UCSD-AML1 (cell line): Measurements from ENCODE around the gene NCKAP5.

Experiments
- DNase-seq: peaks from one replicate; lab custom pipeline; 2025; ENCODE audit not compliant: unreplicated experiment; lab: John Stamatoyannopoulos, UW

Gene NCKAP5

GRCh38 chr2:133344849-133345248, 223.4 kb downstream of the NCKAP5 start:
- DNase-seq, result no peak

- no peak for DNase-seq
Measured at GRCh38 chr2:133343018-133343352, 225.3 kb downstream of the NCKAP5 start.

- no peak for DNase-seq
Measured at GRCh38 chr2:133342286-133343017, 225.8 kb downstream of the NCKAP5 start.

- no peak for DNase-seq
Measured at GRCh38 chr2:133341575-133341974, 226.7 kb downstream of the NCKAP5 start.

DNA sequence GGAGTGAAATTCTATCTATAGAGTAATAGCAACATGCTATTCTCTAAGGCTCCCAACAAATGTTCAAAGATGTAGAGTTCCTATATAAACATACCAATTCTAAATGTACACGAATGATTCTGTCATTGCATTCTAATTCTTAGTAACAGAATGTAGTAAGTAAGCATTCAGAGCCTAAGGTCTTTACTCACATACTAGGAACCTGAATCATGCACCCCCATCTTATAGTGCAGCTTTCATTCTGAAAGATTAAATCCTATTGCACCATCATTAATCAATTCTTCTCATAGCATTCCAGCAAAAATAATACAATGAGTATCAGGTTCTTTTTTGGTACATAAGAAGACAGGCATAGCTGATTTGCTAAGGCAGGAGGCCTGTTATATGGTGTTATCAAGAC, 230.0 kb downstream of the NCKAP5 start:
- DNase-seq, result no peak

DNA sequence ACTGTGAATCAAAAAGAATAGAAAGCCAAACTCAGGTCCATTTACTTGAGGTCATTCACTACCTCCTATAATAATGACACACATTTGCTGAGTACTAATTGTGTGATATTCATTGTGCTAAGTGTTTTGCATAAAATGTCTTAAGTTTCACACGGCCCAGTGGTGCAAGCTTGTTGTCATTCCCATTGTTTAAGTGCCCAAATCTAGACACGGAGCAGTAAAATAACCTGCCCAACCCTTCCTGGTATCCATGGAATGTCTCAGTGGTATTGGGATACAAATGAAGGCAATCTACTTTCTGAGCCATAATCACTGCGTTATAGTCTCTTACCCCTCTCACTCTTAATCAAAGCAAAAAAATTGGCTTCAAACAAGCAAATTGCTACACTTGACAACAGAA, 233.3 kb downstream of the NCKAP5 start:
- DNase-seq, result no peak

GRCh38 chr2:133333181-133333580, 235.1 kb downstream of the NCKAP5 start:
- DNase-seq, result no peak

GRCh38 chr2:133331436-133331835, 236.8 kb downstream of the NCKAP5 start:
- DNase-seq, result no peak

DNA sequence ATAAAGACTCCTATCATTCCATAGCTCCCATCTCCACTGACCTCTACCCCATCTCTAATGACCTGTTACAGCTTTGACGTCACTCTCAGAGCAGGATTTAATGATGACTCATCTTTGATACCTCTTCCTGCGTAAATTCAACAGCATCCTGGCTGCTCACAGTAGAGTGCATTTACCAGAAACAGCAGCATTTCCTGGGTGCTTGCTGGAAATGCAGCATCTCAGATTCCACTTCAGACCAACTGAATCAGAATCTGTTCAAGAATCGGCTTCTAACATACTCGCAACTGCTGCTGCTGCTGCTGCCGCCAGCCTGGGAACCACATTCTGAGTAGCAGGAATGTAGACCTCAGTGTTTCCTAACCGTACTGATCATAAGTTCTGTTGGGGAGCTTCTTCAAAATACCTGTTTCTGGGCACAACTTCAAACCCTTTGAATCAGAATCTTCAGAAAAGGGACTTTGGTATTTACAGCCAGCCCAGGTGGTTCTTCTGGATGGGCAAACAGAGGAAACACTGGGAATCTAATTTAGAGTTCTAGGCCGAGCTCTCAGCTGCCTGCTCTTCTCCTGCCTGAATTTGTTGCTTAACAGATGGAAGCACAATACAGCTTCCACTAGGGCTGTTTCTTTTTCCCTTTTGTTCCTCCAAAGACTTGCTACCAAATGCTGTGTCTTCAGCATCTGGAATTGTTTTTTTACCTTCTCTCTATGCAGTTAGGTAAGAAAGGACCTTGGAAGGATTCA, 241.4 kb downstream of the NCKAP5 start:
- DNase-seq, result no peak

- no peak for DNase-seq
Measured at GRCh38 chr2:133324150-133324561, 244.1 kb downstream of the NCKAP5 start.

DNA sequence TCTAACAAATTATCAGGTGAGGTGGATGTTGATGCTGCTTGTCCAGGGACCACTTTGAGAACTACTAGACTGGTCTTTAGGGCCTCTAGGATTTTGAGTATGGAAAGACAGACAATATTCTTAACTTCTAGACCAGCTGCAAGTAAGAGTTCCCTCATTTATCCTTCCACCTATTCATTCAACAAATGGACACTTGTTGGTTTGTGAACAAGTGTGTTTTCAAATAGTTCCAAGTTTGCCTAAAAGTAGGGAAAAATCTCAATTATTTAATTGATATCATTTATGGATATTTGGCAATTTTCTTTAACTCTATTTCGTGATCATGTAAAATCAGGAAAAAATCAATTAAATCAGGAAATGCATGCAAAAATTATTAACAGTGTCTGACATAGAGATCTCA, 245.4 kb downstream of the NCKAP5 start:
- no peak for DNase-seq

GRCh38 chr2:133317178-133317577, 251.1 kb downstream of the NCKAP5 start:
- no peak for DNase-seq

- no peak for DNase-seq
Measured at GRCh38 chr2:133316557-133316956, 251.7 kb downstream of the NCKAP5 start.

DNA sequence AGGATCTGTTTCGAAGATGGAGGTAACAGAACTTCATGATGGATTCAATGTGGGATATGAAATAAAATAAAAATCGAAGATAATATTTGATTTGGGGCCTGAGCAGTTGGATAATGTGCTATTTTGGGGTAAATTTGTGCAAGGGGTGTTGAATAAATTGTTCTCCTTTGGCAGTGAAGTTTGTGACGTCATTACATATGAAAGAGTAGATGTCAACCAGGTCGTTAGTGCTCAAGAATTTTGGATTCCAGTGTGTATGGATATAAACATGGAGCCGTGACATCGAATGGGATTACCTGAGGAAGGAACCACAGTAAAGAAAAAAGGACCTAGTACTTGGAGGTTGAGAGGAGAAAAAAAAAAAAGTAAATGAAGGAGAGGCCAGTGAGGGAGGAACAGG, 253.0 kb downstream of the NCKAP5 start:
- no peak for DNase-seq

GRCh38 chr2:133314795-133315194, 253.5 kb downstream of the NCKAP5 start:
- no peak for DNase-seq

- no peak for DNase-seq
Measured at GRCh38 chr2:133312038-133312729, 256.1 kb downstream of the NCKAP5 start.

DNA sequence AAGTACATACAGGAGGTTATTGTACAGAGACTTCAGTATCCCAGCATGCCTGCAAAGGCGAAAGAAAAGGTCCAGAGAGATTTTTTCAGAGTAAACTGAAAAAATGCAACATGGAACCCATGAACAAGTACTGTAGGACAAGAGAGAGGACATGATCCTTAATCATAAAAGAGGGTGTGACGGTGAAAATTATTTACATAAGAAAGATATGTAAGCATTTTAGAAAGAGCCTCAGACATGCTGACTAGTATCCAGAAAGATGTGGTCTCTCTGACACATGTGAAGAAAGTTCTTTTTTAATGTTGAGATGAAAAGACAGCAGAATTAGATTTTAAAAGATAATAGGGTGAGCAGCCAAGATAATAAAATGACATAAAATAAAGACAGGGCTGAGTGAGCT, 262.0 kb downstream of the NCKAP5 start:
- no peak for DNase-seq

GRCh38 chr2:133304344-133304743, 263.9 kb downstream of the NCKAP5 start:
- no peak for DNase-seq

- no peak for DNase-seq
Measured at GRCh38 chr2:133303150-133303549, 265.1 kb downstream of the NCKAP5 start.

DNA sequence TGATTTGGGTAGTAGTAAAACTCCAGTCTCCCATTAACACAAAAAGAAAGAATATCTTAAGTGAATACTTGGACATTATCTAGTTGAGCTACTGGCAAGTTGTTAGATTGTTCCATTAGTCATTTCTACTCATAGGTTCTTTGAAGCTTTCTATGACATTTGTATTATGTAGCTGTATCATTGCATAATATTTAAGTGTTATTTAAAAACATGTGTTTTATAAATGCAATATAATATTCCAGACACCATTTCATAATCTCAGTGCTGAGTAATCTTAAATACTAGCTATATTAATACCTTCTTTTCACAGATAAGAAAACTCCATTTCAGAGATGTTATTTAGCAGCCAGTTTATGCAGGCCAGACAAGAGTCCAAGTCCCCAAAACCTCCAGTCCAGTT, 271.9 kb downstream of the NCKAP5 start:
- DNase-seq, result no peak

GRCh38 chr2:133293544-133294353, 274.5 kb downstream of the NCKAP5 start:
- no peak for DNase-seq
